ENCODE data around the gene TF.

TF gene

GRCh38 chr3:133701435-133702358 lies 44.5 kb upstream of the TF start:
- no peak for TF ChIP-seq POLR2AphosphoS5 (IDR thresholded peaks at IDR 0.05; ENCODE audit: low read depth, low read length)
- no peak for TF ChIP-seq TAF1 (IDR thresholded peaks at IDR 0.05; ENCODE audit: borderline replicate concordance, insufficient read depth, low read length)
- TF ChIP-seq SIN3A (IDR thresholded peaks at IDR 0.05; ENCODE audit: borderline replicate concordance, insufficient read depth, low read length), result no peak
- TF ChIP-seq FOXP2 (optimal IDR thresholded peaks at IDR 0.05; ENCODE audit: borderline replicate concordance, extremely low read depth, extremely low read length, insufficient read depth), result no peak
- no peak for TF ChIP-seq REST (IDR thresholded peaks at IDR 0.05; ENCODE audit: insufficient read depth in 1 of 2, low read depth in 2 of 2, low read length in 2 of 2)

GRCh38 chr3:133703915-133704314 lies 42.3 kb upstream of the TF start:
- no peak for TF ChIP-seq TAF1 (IDR thresholded peaks at IDR 0.05; ENCODE audit: borderline replicate concordance, insufficient read depth, low read length)
- TF ChIP-seq POLR2AphosphoS5 (IDR thresholded peaks at IDR 0.05; ENCODE audit: low read depth, low read length), result no peak
- no peak for TF ChIP-seq FOXP2 (optimal IDR thresholded peaks at IDR 0.05; ENCODE audit: borderline replicate concordance, extremely low read depth, extremely low read length, insufficient read depth)
- TF ChIP-seq SIN3A (IDR thresholded peaks at IDR 0.05; ENCODE audit: borderline replicate concordance, insufficient read depth, low read length), result no peak
- no peak for TF ChIP-seq REST (IDR thresholded peaks at IDR 0.05; ENCODE audit: insufficient read depth in 1 of 2, low read depth in 2 of 2, low read length in 2 of 2)

GRCh38 chr3:133706033-133706432 lies 40.2 kb upstream of the TF start:
- TF ChIP-seq POLR2AphosphoS5 (IDR thresholded peaks at IDR 0.05; ENCODE audit: low read depth, low read length) (no peak), SIN3A (IDR thresholded peaks at IDR 0.05; ENCODE audit: borderline replicate concordance, insufficient read depth, low read length) (no peak), REST (IDR thresholded peaks at IDR 0.05; ENCODE audit: insufficient read depth in 1 of 2, low read depth in 2 of 2, low read length in 2 of 2) (no peak), FOXP2 (optimal IDR thresholded peaks at IDR 0.05; ENCODE audit: borderline replicate concordance, extremely low read depth, extremely low read length, insufficient read depth) (no peak), TAF1 (IDR thresholded peaks at IDR 0.05; ENCODE audit: borderline replicate concordance, insufficient read depth, low read length) (no peak)

GRCh38 chr3:133709139-133709750 lies 36.9 kb upstream of the TF start:
- no peak for TF ChIP-seq TAF1 (IDR thresholded peaks at IDR 0.05; ENCODE audit: borderline replicate concordance, insufficient read depth, low read length)
- no peak for TF ChIP-seq SIN3A (IDR thresholded peaks at IDR 0.05; ENCODE audit: borderline replicate concordance, insufficient read depth, low read length)
- no peak for TF ChIP-seq FOXP2 (optimal IDR thresholded peaks at IDR 0.05; ENCODE audit: borderline replicate concordance, extremely low read depth, extremely low read length, insufficient read depth)
- TF ChIP-seq REST (IDR thresholded peaks at IDR 0.05; ENCODE audit: insufficient read depth in 1 of 2, low read depth in 2 of 2, low read length in 2 of 2), result no peak
- TF ChIP-seq POLR2AphosphoS5 (IDR thresholded peaks at IDR 0.05; ENCODE audit: low read depth, low read length), result no peak

All from PFSK-1 (cell line).